Measurements from ENCODE around the gene STAT3.

- 0 out of 2 replicates have a peak, but pooled peaks have one; percentile 22 for TF ChIP-seq ZFP3 (CRISPR knock-in tag; IDR thresholded peaks at IDR 0.05)
- TF ChIP-seq PATZ1 (CRISPR knock-in tag; IDR thresholded peaks at IDR 0.05; ENCODE audit: borderline replicate concordance), result no peak
- TF ChIP-seq ESRRG (CRISPR knock-in tag; IDR thresholded peaks at IDR 0.05), result no peak
- no peak for TF ChIP-seq CSDC2 (CRISPR knock-in tag; IDR thresholded peaks at IDR 0.05)
- TF ChIP-seq CSRNP3 (CRISPR knock-in tag; IDR thresholded peaks at IDR 0.05), result no peak
- TF ChIP-seq TOX (CRISPR knock-in tag; IDR thresholded peaks at IDR 0.05; ENCODE audit: borderline replicate concordance), result no peak
- TF ChIP-seq ZNF565 (CRISPR knock-in tag; conservative IDR thresholded peaks at IDR 0.05; ENCODE audit: low read depth), result no peak
- no peak for TF ChIP-seq BACH2 (CRISPR knock-in tag; IDR thresholded peaks at IDR 0.05; ENCODE audit: borderline replicate concordance)
Observed at GRCh38 chr17:42407289-42407836, 19.1 kb upstream of the STAT3 start.

Data from SK-N-SH treated with all-trans-retinoic acid at 6 μM for 48 hours (cell line).